ENCODE measurements around the gene UBE2Q1. TPM values are rescaled to one million over a fixed set of nuclear protein-coding genes. Genes with fewer than 3 reads are reported as not detected.
A peak's percentile ranks its signal among the peaks of the same experiment; 100 is the strongest.

Gene UBE2Q1
- total and polyA plus RNA-seq, 2 donors from 2014 or later: 72.3 to 77.6 TPM

DNA sequence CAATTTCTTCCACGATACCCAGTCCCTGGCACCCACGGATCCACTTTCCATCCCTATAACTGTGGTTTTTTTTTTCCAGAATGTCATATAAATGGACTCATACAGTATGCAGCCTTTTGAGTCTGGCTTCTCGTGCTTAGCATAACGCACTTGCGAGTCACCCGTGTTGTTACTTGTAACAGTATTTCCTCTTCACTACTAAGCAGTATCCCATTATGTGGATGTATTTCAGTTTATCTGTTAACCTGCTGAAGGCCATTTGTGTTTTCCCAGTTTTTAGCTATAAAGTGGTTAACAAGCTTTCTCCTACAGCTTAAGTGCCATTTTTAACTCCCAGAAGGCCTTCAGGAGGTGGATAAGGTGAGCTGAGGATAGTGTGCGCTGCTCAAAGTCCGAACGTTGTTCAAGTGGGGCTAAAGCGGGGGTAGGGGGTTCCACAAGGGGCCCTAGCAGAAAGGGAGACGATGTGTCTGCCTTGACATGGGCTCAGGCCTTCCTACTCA is 48.7 kb upstream of the UBE2Q1 start:
- TF ChIP-seq, protein P1, sequence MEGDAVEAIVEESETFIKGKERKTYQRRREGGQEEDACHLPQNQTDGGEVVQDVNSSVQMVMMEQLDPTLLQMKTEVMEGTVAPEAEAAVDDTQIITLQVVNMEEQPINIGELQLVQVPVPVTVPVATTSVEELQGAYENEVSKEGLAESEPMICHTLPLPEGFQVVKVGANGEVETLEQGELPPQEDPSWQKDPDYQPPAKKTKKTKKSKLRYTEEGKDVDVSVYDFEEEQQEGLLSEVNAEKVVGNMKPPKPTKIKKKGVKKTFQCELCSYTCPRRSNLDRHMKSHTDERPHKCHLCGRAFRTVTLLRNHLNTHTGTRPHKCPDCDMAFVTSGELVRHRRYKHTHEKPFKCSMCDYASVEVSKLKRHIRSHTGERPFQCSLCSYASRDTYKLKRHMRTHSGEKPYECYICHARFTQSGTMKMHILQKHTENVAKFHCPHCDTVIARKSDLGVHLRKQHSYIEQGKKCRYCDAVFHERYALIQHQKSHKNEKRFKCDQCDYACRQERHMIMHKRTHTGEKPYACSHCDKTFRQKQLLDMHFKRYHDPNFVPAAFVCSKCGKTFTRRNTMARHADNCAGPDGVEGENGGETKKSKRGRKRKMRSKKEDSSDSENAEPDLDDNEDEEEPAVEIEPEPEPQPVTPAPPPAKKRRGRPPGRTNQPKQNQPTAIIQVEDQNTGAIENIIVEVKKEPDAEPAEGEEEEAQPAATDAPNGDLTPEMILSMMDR (IDR thresholded peaks at IDR 0.05; ENCODE audit: borderline replicate concordance, extremely low read depth, insufficient read depth): no peak
- peak overlapping the region; percentile 52 to 100 (median 95) for H3K9ac ChIP-seq (ENCODE audit: low read length in 3 of 3)
- no peak for DNase-seq
- H3K27ac ChIP-seq (ENCODE audit: low read depth in 2 of 2, low read length in 2 of 2): peak overlapping the region; percentile 96 to 98
- intact Hi-C loops (cut with DNase I): no loop called here
- no peak for FAIRE-seq
- peaks cover 0 to 3% (median 0%) of the 10 kb centered on the region in 3 donors for H3K36me3 ChIP-seq (ENCODE audit: control insufficient read depth in 2 of 3, insufficient read depth in 3 of 3, low read length in 3 of 3)
- peak overlapping the region; percentile 99 to 100 (median 99) for H3K4me3 ChIP-seq (ENCODE audit: low read length in 3 of 3)
- H3K9me3 ChIP-seq (ENCODE audit: control insufficient read depth in 2 of 3, insufficient read depth in 1 of 3, low read length in 3 of 3): no peaks in the 10 kb centered on the region
- H3K4me1 ChIP-seq (ENCODE audit: control insufficient read depth in 2 of 3, insufficient read depth in 2 of 3, low read depth in 1 of 3, low read length in 3 of 3): peaks cover 3 to 16% (median 14%) of the 10 kb centered on the region in 3 donors
- no peaks in the 10 kb centered on the region for H3K27me3 ChIP-seq (ENCODE audit: control insufficient read depth, insufficient read depth, low read length)

DNA sequence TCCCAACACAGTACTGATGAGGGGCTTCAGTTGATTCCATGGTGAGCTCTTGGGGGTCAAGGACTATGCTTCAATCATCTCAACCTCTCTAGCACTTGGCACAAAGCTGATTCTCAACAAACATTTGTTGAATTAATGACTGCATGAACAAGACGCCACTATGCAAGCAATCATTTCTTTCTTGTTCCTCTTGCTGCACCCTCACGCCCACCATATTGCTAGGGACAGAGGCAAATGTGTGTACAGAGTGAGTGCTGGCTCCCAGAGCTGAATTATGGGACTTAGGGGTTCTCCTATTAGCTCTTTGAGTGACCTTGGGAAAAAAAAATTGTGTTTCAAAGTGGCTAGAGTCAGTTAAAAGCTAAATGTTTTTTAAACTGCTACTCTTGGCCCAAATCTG is 47.1 kb upstream of the UBE2Q1 start:
- peaks cover 3 to 16% (median 14%) of the 10 kb centered on the region in 3 donors for H3K4me1 ChIP-seq (ENCODE audit: control insufficient read depth in 2 of 3, insufficient read depth in 2 of 3, low read depth in 1 of 3, low read length in 3 of 3)

DNA sequence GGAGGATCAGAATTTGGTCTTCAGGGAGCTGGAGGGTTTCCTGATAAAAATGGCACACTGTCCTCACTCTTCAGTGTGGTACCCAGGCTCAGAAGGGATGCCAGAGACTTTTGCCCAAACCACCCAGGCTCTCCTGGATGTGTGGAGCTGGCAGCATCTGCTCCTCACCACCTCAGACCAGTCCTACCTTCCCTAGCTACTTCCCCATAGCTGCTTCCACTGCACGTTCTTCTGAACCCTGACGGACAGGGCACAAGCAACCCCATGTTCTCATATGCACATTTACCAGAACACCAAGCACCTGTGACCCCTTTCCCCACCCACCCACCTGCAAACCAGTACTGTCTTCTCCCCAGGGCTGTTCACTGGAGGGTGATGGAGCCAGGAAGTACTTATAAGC is 44.9 kb upstream of the UBE2Q1 start:
- H3K9ac ChIP-seq (ENCODE audit: low read length in 3 of 3): no peak overlapping the region
- TF ChIP-seq, protein P1 (IDR thresholded peaks at IDR 0.05; ENCODE audit: borderline replicate concordance, extremely low read depth, insufficient read depth): no peak
- H3K27me3 ChIP-seq (ENCODE audit: control insufficient read depth, insufficient read depth, low read length): no peaks in the 10 kb centered on the region
- intact Hi-C loops (cut with DNase I): no loop called here
- no peak overlapping the region for H3K27ac ChIP-seq (ENCODE audit: low read depth in 2 of 2, low read length in 2 of 2)
- H3K36me3 ChIP-seq (ENCODE audit: control insufficient read depth in 2 of 3, insufficient read depth in 3 of 3, low read length in 3 of 3): peaks cover 7 to 17% (median 17%) of the 10 kb centered on the region in 3 donors
- FAIRE-seq (no peak), DNase-seq (no peak)
- H3K4me1 ChIP-seq (ENCODE audit: control insufficient read depth in 2 of 3, insufficient read depth in 2 of 3, low read depth in 1 of 3, low read length in 3 of 3): peaks cover 3 to 14% (median 13%) of the 10 kb centered on the region in 3 donors
- no peaks in the 10 kb centered on the region for H3K9me3 ChIP-seq (ENCODE audit: control insufficient read depth in 2 of 3, insufficient read depth in 1 of 3, low read length in 3 of 3)
- H3K4me3 ChIP-seq (ENCODE audit: low read length in 3 of 3): no peak overlapping the region

More for the DNA sequence above, 47.1 kb upstream of the UBE2Q1 start:
- no peak overlapping the region for H3K27ac ChIP-seq (ENCODE audit: low read depth in 2 of 2, low read length in 2 of 2)
- H3K9me3 ChIP-seq (ENCODE audit: control insufficient read depth in 2 of 3, insufficient read depth in 1 of 3, low read length in 3 of 3): no peaks in the 10 kb centered on the region
- intact Hi-C loops (cut with DNase I): no loop called here
- H3K27me3 ChIP-seq (ENCODE audit: control insufficient read depth, insufficient read depth, low read length): no peaks in the 10 kb centered on the region
- H3K9ac ChIP-seq (ENCODE audit: low read length in 3 of 3): no peak overlapping the region
- TF ChIP-seq, protein P1 (IDR thresholded peaks at IDR 0.05; ENCODE audit: borderline replicate concordance, extremely low read depth, insufficient read depth): no peak
- no peak overlapping the region for H3K4me3 ChIP-seq (ENCODE audit: low read length in 3 of 3)
- FAIRE-seq (no peak), DNase-seq (no peak)
- peaks cover 7 to 15% (median 13%) of the 10 kb centered on the region in 3 donors for H3K36me3 ChIP-seq (ENCODE audit: control insufficient read depth in 2 of 3, insufficient read depth in 3 of 3, low read length in 3 of 3)

DNA sequence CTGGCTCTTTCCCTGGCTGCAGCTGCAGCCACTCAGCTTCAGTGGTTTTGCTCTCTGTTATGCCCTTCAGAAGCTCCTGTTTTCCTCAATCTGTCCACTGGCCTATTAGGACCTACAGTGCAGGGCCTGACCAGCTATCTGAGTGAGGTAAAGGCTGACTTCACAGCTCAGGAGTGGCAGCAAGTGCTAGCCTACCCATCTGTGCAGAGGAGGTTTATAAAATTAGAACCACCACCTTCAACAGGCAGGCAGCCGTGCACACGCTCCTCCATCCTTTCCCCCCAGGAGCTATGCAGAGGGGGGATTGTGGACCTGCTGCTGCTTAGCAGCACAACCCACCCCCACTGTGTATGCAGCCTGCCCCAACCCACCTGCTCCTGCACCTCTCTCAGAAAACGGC is 41.2 kb upstream of the UBE2Q1 start:
- TF ChIP-seq, protein P1 (IDR thresholded peaks at IDR 0.05; ENCODE audit: borderline replicate concordance, extremely low read depth, insufficient read depth): no peak
- DNase-seq: no peak
- Histone ChIP-seq H3K4me1 (ENCODE audit: control insufficient read depth in 2 of 3, insufficient read depth in 2 of 3, low read depth in 1 of 3, low read length in 3 of 3) (peaks cover 0 to 6% (median 4%) of the 10 kb centered on the region in 3 donors), H3K27ac (ENCODE audit: low read depth in 2 of 2, low read length in 2 of 2) (no peak overlapping the region), H3K27me3 (ENCODE audit: control insufficient read depth, insufficient read depth, low read length) (no peaks in the 10 kb centered on the region), H3K9me3 (ENCODE audit: control insufficient read depth in 2 of 3, insufficient read depth in 1 of 3, low read length in 3 of 3) (no peaks in the 10 kb centered on the region), H3K36me3 (ENCODE audit: control insufficient read depth in 2 of 3, insufficient read depth in 3 of 3, low read length in 3 of 3) (peaks cover 18 to 49% (median 47%) of the 10 kb centered on the region in 3 donors), H3K4me3 (ENCODE audit: low read length in 3 of 3) (no peak overlapping the region), H3K9ac (ENCODE audit: low read length in 3 of 3) (no peak overlapping the region)
- intact Hi-C loops (cut with DNase I): no loop called here
- FAIRE-seq: no peak

Data from kidney (tissue), 14 donors.